ENCODE results near the gene FAM120C. TPM values are rescaled to one million over a fixed set of nuclear protein-coding genes. Genes with fewer than 3 reads are reported as not detected.

FAM120C gene
- total RNA-seq, 2 experiments from 2014 or later: 8.3 to 8.4 TPM

DNA sequence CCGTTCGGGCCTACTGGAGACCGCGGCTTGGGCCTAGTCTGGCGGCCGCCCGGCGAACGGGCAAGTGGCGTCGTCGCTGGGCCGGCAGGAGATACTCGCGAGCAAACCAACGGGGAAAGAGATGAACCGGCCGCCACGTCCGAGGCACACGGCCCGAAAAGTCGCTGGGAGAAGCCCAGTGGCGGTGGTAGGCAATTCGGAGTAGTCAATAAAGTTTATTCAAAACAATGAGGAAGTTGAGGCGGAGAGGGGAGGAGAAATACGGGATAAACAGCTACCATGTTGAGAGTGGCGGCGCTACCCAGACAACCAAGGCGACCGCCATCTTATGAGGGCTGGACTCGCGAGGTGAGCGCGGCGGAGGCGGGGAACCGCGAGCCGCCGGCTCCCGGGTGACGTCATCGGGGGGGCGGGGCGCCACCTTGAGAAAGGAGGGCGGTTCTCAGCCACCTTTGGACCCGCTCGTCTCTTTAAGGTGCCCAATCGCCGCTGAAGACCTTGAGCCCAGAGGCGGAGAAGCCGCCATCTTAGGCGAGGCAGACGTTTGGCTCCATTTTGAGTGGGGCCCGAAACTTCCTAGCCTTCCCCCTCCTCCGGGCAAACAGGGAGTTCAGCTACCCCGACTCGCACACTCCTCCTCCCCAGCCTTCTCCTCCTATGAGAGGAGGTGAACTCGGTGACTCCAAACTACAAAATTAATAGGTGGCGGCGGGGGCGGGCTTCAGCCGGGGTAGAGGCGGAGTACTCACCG is 138.8 kb downstream of the FAM120C start, which contains the start of gene PHF8:
Gene PHF8 (minus strand): TSS at position 348 of the 751 bp plus-strand sequence. CDS start 1,745 bp downstream, outside the sequence.
- Mint-ChIP-seq H3K27ac (peak within 1 kb of the TSS; percentile 96), H3K36me3 (ENCODE audit: low read depth) (peaks cover 14% of the 10 kb centered on the region), H3K9me3 (no peaks in the 10 kb centered on the region), H3K27me3 (no peaks in the 10 kb centered on the region), H3K4me3 (peak within 1 kb of the TSS; percentile 96), H3K4me1 (ENCODE audit: low read depth) (peaks cover 27% of the 10 kb centered on the region)
- peak; percentile 89 for ATAC-seq
- intact Hi-C loops (cut with micrococcal nuclease): loop anchor here (5.0 kb wide), 1 partner anchor 138 kb away; the partner anchor contains the start of gene FAM120C
- ChIA-PET CTCF (interaction anchor here (1.0 kb wide), 1 partner anchor 28 kb away, joined by 3 read pairs; no protein-coding TSS in a partner anchor), POLR2A (interaction anchor here (2.0 to 2.5 kb wide), 3 partner anchors 139 to 956 kb away, joined by 5 to 16 read pairs (median 9); partner anchors contain the start of genes APEX2 and FAM120C)
- TF ChIP-seq, protein P1, sequence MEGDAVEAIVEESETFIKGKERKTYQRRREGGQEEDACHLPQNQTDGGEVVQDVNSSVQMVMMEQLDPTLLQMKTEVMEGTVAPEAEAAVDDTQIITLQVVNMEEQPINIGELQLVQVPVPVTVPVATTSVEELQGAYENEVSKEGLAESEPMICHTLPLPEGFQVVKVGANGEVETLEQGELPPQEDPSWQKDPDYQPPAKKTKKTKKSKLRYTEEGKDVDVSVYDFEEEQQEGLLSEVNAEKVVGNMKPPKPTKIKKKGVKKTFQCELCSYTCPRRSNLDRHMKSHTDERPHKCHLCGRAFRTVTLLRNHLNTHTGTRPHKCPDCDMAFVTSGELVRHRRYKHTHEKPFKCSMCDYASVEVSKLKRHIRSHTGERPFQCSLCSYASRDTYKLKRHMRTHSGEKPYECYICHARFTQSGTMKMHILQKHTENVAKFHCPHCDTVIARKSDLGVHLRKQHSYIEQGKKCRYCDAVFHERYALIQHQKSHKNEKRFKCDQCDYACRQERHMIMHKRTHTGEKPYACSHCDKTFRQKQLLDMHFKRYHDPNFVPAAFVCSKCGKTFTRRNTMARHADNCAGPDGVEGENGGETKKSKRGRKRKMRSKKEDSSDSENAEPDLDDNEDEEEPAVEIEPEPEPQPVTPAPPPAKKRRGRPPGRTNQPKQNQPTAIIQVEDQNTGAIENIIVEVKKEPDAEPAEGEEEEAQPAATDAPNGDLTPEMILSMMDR (IDR thresholded peaks at IDR 0.05): no peak
- DNase-seq: peak; percentile 95

DNA sequence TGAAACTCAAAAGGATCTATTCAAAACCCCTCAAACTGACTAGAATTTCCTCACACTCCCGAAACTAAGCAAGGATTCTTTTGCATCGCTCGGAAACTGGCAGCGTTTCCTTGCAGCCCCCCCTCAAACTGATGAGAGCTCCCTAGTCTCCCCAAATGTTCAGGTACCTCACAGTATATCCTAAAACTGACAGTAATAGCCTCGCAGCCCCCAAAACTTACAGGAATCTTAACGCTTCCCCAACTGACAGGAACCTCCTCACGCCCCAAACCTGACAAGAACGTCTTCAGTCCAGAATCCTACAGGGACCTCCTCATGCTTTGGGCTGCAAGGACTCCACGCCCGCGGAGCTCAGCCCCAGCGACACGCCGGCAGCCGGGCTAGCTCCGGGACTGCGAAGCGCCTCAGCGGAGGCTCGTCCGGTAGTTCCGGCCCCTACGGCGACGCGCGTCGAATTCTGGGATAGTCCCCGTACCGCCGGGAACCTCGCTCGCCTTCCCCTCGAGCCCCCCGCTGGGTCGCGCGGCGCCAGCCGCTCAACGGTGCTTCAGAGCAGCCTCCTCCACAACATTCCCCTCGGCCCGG is 139.4 kb downstream of the FAM120C start:
- no peaks in the 10 kb centered on the region for H3K9me3 Mint-ChIP-seq
- POLR2A ChIA-PET: interaction anchor here (0.9 to 2.5 kb wide), 5 partner anchors 139 to 957 kb away, joined by 3 to 16 read pairs (median 5); partner anchors contain the start of genes APEX2, FAM120C and HUWE1
- DNase-seq (peak; percentile 31), ATAC-seq (no peak)
- peaks cover 27% of the 10 kb centered on the region for H3K4me1 Mint-ChIP-seq (ENCODE audit: low read depth)
- CTCF ChIA-PET: interaction anchor here (1.0 to 1.3 kb wide), 3 partner anchors 28 to 398 kb away, joined by 3 to 4 read pairs (median 3); no protein-coding TSS in a partner anchor
- TF ChIP-seq, protein P1 (IDR thresholded peaks at IDR 0.05): no peak
- H3K27ac Mint-ChIP-seq: peak overlapping the region; percentile 96
- no peaks in the 10 kb centered on the region for H3K27me3 Mint-ChIP-seq
- peaks cover 14% of the 10 kb centered on the region for H3K36me3 Mint-ChIP-seq (ENCODE audit: low read depth)
- H3K4me3 Mint-ChIP-seq: peak overlapping the region; percentile 96
- intact Hi-C loops (cut with micrococcal nuclease): loop anchor here (5.0 kb wide), 1 partner anchor 139 kb away; the partner anchor contains the start of gene FAM120C

DNA sequence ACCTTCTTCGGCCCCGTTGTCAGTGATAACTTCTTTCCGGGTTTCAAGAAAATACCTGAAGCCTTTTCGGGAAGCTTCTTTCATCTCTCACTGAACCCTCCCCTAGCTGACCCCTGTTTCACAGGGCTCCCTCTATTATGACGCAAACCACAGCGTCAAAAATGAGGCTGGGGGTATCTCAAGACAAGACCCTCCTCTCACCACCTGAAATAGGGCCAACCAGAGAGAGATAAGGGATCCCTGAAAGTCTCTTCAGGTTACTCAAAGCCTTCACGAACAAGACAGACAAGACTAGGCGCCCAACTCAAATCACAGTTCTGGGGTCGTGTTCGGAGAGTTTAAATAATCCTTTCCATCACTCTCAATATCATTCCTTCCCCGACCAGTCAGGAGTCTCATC is 140.0 kb downstream of the FAM120C start:
- Mint-ChIP-seq H3K9me3 (no peaks in the 10 kb centered on the region), H3K4me3 (peak overlapping the region; percentile 96), H3K36me3 (ENCODE audit: low read depth) (peaks cover 14% of the 10 kb centered on the region), H3K27ac (peak overlapping the region; percentile 96), H3K4me1 (ENCODE audit: low read depth) (peaks cover 27% of the 10 kb centered on the region), H3K27me3 (no peaks in the 10 kb centered on the region)
- ATAC-seq: no peak
- POLR2A ChIA-PET: interaction anchor here (0.9 to 2.5 kb wide), 4 partner anchors 140 to 958 kb away, joined by 3 to 9 read pairs (median 4); partner anchors contain the start of genes APEX2, FAM120C and HUWE1
- peak; percentile 2 for DNase-seq
- intact Hi-C loops (cut with micrococcal nuclease): loop anchor here (5.0 kb wide), 1 partner anchor 139 kb away; the partner anchor contains the start of gene FAM120C
- CTCF ChIA-PET: interaction anchor here (1.0 to 1.3 kb wide), 3 partner anchors 27 to 398 kb away, joined by 3 to 4 read pairs (median 3); no protein-coding TSS in a partner anchor
- TF ChIP-seq, protein P1 (IDR thresholded peaks at IDR 0.05): no peak

DNA sequence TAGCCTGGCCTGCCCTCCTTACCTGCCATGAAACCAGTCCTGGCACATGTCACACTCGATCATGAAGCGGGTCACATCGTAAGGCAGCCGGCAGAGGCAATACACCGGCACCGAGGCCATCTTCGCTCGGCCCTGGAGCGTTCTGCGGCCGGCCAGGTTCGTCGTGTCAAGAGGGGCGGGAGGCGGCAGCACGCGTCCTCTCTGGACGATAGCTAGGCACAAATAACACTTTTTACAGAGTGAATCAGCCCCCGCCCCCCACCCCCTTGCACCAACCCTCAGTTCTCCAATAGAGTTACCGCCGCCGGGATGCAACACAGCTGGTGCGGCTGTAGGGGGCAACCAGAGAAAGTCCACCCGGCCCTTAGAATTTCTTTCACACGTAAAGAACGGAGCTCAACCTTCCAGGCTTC is 140.4 kb downstream of the FAM120C start:
- H3K4me1 Mint-ChIP-seq (ENCODE audit: low read depth): peaks cover 27% of the 10 kb centered on the region
- H3K36me3 Mint-ChIP-seq (ENCODE audit: low read depth): peaks cover 14% of the 10 kb centered on the region
- H3K27me3 Mint-ChIP-seq: no peaks in the 10 kb centered on the region
- POLR2A ChIA-PET: interaction anchor here (0.9 to 2.5 kb wide), 4 partner anchors 140 to 958 kb away, joined by 3 to 9 read pairs (median 4); partner anchors contain the start of genes APEX2, FAM120C and HUWE1
- TF ChIP-seq, protein P1 (IDR thresholded peaks at IDR 0.05): no peak
- intact Hi-C loops (cut with micrococcal nuclease): loop anchor here (5.0 kb wide), 1 partner anchor 140 kb away; the partner anchor contains the start of gene FAM120C
- ATAC-seq (peak; percentile 21), DNase-seq (peak; percentile 70)
- peak overlapping the region; percentile 96 for H3K27ac Mint-ChIP-seq
- CTCF ChIA-PET: interaction anchor here (0.7 to 1.3 kb wide), 4 partner anchors 9 to 399 kb away, joined by 3 to 4 read pairs (median 3); no protein-coding TSS in a partner anchor
- H3K4me3 Mint-ChIP-seq: peak overlapping the region; percentile 96
- no peaks in the 10 kb centered on the region for H3K9me3 Mint-ChIP-seq
